Measurements from ENCODE around the gene NAT9.

NAT9 gene

DNA sequence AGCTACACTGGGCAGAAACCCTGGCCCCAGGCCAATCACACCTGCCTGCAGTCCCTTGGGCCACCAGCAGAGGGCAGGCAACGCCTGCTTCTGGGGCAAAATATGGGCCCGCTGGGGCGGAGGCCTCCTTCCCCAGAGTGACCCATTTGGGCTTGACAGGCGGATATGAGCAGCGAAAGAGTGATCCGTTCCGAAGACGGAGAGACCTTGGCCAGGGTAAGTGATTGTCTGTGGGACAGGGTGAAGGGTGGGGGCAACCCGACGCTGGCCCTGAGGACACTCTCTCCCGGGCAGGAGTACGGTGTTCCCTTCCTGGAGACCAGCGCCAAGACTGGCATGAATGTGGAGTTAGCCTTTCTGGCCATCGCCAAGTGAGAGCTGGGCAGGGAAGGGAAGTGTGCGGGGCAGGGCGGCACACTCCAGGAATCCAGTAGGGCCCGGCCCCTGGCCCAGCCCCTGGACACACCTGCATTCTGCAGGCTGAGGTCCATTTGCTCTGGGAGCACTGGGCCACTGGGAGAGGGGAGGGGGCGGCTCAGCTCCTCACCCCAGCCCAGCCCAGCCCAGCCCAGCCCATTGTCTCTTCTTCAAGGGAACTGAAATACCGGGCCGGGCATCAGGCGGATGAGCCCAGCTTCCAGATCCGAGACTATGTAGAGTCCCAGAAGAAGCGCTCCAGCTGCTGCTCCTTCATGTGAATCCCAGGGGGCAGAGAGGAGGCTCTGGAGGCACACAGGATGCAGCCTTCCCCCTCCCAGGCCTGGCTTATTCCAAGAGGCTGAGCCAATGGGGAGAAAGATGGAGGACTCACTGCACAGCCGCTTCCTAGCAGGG, 31.2 kb downstream of the NAT9 start:
- peak; percentile 23 for DNase-seq (ENCODE audit: low read depth)

DNA sequence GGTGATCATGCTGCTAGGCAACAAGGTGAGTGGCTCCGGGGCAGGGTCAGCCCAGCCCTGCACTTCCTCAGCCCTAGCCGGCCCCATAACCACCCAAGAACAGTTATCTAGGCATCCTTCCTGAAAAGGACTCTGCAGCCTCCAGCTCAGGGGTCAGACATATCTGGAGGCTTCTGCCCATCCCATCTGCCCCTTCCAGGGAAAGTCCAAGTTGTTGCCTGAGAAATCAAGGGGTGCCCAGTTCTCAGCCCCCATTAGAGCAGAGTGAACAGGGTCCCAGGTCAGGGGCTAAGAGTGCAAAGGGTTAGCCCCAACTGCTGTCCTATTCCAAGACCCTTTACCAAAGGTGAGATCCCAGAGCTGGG, 31.8 kb downstream of the NAT9 start:
- no peak for DNase-seq (ENCODE audit: low read depth)

DNA sequence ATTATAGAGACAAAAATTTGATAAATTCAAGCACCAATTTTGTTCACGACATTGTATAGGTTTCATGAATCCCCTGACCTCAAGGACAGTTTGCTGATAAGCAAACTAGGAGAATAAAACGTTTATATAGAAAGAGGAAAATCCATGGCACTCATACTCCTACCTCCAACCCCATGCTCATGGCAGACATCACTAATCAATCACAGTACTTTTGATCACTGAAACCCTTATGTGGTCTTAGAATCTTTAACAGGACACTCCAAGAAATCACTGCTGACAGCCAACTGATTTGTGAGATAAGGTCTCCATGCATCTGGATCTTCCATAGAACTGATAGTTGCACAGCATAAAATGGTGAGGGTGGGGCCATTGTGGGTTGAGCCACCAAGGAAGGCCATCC, 32.4 kb downstream of the NAT9 start:
- DNase-seq (ENCODE audit: low read depth), result no peak

DNA sequence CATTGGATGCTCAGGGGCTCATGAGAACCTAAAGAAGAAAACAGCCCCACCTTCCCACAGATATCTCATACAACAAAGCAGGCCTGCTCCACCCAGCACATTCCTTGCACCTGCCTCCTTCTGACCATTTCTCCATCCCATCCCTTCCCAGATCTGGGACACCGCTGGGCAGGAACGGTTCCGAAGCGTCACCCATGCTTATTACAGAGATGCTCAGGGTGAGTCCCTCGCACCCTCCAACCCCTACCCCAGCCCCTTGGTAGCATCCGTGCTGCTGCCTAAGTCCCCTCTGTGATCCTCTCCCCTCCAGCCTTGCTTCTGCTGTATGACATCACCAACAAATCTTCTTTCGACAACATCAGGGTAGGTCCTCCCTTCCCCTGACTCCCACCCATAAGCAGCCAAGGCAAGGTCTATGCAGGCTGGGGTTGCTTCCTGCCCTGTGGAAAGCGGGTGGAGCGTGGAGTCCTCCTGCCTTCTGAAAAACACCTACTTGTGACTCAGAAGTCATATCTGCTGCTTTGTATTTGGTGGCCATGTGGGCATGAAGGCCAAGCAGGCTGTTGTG, 33.1 kb downstream of the NAT9 start:
- DNase-seq (ENCODE audit: low read depth), result no peak

DNA sequence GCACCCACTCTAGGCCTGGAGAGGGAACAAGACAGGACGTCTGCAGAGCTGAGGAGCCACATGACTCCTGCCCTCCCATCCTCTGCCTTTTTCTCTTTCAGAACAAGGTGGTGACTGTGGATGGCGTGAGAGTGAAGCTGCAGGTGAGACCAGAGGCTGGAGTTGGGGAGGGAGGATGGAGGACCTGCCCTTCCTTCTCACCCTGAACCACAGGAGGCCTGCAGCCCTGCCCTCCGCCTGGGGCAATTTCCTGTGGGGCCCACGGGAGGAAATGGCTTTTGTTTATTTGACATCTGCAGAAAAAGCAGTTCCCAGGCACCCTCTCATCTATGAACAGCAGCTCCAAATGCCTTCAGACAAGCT, 34.0 kb downstream of the NAT9 start:
- DNase-seq (ENCODE audit: low read depth), result no peak

DNA sequence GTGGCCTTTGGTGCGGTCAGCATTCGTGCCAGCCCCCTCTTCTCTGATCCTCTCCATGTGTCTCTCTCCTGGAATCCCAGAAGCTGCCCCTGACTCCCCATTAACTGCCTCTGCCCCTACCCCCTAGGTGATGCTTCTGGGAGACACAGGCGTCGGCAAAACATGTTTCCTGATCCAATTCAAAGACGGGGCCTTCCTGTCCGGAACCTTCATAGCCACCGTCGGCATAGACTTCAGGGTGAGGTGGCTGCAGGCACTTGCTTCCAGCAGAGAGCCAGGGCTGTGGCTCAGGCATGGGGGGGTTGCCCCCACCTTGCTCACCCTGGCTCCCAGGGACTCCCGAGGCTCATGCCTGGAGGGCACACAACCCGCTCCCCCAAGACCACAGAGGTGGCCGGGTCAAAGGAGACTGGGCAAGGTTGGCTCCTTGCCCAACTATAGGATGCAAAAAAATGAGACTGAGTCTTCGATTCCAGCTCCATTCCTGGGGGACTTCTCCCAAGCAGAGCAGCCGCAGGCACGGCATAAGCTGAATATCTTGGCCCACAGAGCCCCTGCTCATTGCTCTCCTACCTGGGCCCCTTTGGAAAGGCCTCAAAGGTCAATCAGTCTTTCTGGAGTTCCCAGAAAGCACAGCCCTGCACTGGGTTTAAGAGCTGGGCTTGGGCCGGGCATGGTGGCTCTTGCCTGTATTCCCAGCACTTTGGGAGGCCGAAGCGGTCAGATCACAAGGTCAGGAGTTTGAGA, 35.3 kb downstream of the NAT9 start:
- DNase-seq (ENCODE audit: low read depth), result no peak

DNA sequence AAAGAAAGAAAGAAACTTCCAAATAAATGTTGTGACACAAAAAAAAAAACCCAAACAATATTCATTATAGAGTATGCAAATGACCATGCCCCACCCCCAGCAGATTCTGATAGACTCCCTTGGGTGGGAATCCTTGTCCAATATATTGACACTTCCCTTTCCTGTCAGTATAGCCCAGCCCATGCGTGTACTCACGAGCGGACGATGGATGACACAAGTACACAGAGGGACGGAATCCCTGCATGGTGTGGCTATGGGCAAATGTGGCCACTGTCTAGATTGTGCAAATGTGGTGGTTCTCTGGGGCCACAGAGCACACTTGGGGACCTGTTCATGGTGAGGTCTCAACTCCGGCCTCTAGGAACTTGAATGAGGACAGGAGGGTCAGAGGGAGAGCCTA, 36.0 kb downstream of the NAT9 start:
- DNase-seq (ENCODE audit: low read depth), result no peak

DNA sequence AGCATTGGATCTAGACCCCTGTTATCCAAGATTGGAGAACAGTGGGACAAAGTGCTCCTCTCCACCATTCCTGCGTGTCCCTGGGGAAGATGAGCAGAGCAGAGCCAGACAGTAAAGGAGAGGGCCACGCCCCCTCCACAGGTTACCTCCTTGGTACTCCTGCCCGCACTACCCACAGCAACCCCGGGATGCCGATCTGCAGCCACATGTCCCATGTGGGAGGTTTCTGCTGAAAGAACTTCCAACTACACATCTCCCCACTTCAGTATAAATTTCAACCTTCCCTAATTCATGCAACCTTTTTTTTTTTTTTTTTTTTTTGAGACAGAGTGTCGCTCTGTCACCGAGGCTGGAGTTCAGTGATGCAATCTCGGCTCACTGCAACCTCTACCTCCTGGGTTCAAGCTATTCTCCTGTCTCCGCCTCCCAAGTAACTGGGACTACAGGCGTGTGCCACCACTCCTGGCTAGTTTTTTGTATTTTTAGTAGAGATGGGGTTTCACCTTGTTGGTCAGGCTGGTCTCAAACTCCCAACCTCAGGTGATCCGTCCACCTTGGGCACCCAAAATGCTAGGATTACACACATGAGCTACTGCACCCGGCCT, 36.8 kb downstream of the NAT9 start:
- DNase-seq (ENCODE audit: low read depth), result no peak

DNA sequence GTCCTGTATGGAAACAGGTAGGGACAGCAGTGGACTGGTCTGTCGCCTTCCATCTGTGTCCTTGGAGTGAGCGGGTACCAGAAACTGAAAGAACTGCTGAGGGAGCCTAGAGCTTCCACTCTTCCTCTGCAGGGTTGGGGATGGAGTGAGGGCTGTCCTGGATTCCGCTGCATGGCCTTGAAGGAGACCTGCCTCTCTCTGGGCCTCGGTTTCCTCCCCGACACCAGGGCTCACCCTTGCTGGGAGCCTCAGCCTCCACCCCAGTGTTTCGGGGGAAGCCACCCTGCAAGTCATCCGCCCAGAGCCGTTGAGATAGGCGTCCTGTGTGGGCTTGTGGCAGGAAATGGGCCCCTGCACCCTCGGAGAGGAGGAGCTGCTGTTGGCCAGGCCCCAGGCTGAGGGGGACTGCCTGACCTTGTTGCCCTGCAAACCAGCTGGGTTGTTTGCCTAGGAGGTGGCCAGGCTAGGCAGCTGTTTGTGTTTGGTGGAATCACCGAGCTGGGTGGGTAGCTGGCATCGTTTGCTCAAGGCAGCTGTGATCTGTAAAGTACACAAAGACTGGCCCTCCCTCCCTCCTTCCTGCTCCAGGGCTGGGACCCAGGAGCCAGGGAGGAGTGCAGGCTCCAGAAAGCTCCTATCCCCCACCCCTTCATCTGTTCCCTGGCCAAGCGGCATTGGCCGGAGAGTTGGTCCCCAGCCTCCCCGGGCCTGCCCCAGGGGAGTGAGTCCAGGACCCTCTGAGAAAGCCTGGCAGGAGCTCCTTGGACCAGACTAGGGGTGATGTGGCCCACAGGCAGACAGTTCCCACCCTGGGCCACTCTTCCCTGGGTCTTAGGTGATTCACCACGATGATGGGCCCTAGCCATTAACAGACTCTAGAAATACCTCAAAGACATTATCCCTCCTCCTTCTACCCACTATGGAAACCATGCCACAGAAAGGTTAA, 37.8 kb downstream of the NAT9 start:
- DNase-seq (ENCODE audit: low read depth), result no peak

DNA sequence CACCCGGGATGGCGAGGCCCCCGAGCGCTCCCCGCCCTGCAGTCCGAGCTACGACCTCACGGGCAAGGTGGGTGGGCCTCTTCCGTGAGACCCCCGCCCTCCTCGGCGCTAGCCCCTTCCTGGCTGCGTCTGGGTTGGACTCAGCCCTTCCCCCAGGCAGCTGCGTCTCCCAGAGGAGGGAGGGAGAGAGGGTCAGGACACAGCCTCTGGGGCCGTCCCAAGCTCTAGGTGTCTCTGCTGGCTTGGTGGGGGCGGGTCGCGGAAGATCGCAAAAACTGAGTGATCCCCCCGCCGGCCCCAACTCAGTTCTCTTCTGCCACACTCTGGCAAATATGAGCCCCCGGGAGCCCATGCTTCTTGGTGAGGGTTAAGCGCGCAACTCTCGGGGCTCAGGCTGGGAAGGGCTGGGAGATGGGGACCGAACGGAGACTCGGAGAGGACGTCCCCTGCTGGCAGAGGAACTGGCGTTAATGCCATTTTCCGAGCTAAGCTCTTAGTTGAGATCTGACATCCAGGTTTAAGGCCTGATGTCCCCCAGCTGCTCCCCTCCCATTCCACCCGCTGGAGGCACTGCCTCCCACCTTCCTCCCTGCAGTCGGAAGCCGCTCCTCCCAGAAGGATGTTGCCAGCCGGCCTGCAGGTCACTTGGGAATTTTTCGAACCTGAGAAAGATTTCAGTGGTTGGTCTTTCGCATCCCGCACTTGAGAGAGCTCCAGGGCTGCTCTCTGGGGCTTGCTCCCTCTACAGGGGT, 38.7 kb downstream of the NAT9 start:
- DNase-seq (ENCODE audit: low read depth), result no peak

DNA sequence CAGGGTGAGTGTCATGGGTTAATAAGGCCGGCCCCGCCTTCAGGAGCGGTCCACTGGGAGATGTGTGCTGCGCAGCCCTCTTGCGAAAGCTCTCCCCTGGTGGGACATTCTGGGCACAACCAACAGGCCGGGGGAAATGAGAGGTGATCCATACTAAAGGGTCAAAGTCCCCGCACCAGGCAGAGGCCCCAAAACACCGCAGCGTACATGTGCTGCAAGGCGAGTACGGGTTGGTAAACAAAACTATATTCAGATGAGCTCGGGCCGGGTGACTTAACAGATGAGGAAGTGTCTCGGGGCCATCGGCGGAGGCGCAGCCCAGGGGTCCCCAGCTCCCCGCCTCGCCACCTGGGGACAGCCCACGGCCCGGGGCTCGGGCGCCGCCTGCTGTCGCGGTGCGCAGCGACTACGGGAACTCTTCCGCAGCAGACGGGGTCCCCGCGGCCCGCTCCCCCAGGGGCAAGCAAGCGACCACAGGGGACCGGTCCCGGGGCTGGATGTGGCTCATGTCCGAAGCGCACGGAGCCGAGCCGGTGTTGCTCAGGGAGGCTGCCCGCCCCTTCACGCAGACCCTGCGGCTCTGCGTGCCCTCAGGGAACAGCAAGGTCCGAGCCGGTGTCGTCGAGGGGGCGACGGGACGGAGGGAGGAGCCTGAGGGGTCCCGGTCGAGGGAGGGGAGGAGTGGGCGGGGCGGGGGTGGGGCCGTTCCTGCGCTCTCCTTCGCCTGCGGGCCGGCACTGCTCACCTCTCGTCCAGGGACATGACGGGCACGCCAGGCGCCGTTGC, 39.4 kb downstream of the NAT9 start, which contains the start of gene RAB37:
TSS of gene RAB37 (plus strand) at position 744 of the 786 bp plus-strand sequence. CDS start at position 761, 17 bp downstream.
- DNase-seq (ENCODE audit: low read depth), result no peak

DNA sequence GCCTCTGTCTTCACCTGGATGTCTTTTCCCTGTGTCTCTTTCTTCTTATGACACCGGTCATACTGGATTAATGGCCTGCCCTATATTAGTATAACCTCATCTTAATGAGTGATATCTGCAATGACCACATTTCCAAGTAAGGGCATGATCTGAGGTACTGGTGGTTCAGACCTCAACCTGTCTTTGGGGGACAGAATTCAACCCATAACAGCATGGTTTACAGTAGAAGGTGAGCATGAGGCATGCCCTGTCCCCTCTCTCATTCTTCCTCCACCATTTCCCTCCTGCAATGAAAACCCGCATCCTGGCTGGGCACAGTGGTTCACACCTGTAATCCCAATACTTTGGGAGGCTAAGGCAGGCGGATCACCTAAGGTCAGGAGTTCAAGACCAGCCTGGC, 41.9 kb downstream of the NAT9 start:
- no peak for DNase-seq (ENCODE audit: low read depth)

DNA sequence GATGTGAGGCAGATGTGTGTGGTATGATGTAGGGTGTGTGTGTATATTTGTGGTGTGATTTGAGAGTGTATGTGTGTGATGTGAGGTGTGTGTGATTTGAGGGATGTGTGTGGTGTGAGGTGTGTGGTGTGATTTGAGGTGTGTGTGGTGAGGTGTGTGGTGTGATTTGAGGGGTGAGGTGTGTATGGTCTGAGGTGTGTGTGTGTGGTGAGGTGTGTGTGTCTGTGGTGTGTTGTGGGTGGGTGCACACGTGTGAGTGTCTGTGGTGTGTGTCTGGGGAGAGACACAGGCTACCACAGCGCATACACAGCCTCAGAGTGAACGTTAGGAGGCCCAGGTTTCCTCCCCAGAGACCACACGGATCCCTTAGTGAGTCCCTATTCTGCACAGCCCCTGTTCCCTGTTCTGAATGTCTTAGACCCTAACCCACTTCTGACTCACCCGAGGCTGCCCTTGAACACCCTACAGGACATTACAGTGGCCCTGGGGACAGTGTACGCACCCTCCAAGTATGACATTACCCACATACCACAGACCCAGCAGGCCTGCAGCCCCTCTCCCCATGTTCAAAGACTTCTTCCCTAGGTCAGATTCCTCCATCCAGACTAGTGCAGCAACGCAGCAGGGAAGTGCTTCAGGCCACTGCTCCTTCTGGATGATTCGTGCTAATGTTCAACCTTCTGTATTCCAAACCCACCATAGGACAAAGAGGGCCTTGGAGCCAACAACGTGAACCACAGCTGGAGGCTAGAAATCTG, 42.6 kb downstream of the NAT9 start:
- no peak for DNase-seq (ENCODE audit: low read depth)

DNA sequence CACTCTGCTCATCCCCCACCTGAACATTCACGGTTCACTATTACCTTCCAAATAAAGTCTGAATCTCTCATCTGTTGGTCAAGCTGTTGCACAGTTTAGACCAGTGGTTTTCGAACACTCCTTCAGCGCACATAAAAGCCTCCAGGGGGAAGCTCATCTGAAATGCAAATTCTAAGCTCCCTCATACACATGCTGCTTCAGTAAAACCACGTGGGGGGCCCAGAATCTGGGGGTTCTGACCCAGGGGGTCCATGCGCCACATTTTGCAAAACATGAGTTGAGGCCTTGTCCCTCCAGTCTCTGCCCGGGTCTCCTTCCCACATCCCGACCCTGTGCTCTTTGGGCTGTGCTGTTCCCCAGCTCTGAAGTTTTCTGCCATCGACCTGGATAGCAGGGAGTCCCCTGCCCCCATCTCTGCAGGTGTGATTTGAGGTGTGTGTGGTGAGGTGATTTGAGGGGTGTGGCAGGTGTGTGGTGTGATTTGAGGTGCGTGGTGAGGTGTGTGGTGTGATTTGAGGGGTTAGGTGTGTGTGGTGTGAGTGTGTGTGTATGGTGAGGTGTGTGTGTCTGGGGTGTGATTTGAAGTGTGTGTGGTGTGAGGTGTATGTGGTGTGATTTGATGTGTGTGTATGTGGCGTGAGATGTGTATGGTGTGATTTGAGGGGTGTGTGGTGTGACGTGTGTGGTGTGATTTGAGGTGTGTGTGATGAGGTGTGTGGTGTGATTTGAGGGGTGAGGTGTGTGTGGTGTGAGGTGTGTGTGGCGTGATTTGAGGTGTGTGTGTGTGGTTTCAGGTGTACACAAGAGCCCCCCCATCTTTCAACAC, 43.9 kb downstream of the NAT9 start:
- no peak for DNase-seq (ENCODE audit: low read depth)

DNA sequence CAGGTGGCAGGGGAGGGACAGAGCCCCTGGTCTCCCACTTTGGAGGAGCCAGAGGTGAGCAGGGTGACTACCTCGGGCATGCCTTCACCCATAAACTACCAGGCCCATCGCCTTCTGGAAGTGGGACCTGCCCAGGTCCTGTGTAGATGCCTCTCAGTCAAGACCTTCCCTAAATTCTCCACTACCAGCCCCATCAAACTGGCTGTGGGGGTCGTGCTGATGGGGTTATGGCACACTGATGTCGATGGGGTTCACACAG, 44.9 kb downstream of the NAT9 start:
- no peak for DNase-seq (ENCODE audit: low read depth)

DNA sequence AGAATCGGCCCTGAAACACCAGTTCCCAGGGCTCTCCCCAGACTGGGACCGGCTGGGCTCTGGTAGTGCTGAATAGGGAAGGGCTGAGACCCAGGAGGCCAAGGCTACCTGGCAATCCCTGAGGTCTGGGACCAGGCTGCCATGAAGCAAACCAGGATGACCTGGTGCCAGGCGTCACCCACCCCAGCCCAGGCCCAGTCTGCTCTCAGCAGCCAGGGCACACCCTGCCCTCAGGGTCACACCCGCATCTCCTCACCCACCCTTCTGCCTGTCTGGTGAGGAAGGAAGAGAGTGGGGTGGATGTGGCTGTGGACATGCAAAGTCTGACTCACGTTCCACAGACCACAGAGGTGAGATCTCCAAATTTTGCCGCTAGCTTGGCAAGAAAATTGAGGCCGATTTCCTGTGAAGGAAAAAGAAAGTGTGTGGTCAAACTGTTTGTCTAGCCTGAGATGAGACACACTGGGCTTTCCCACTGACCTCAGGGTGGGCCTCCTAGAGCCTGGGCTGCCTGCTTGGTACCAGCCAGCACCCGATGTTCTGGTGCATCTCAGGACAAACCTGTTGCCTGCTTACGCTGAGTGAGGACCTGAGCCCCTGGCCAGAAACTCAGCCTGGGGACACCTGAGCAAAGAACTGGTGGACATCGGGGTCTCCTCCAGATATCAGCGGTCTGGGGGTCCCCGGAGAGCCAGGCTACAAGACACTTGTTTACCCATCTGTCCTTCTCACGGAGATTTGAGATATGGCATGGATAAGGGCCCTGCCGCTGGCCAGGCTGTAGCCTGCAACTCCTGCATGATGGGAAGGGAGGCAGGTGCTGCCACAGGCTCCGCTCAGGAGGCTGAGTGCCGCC, 45.4 kb downstream of the NAT9 start:
- no peak for DNase-seq (ENCODE audit: low read depth)

DNA sequence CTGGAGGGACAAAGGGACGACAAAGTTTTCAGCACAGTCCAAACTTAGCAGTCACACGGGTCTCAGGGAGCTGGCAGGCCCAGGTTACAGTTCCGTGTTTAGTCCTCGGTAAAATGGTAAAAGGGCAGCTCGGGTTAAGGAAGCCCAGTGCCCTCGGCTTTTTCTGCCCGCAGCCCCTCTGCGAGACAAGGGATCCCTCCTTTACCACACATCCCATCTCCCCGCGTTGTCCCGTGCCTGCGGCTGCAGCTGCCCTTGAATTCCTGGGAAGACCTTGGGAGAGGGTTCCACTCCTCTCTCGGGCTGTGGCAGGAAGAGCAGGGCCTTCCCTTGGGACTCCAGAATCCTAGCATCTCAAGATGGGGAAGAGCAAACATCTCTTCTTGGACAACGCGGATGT, 46.3 kb downstream of the NAT9 start:
- DNase-seq (ENCODE audit: low read depth), result no peak

DNA sequence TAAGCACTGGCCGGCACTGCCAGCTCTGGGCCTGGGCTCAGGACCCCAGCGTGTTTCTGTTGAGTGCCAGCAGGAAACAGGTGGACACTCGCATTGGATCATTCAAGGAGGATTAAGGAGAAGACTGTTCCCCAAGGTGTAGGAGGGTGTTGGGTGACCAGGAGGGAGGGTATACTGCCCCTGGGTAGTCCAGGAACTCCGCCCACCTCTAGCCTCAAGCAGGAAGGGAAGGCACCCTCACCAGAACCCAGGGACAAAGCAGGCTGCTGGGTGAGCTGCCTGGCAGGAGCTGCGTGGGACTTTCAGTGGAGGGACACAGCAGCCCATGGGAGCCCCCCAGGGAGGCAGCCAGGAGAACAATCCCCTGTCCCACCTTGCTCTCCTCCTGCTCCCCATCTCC, 46.8 kb downstream of the NAT9 start:
- no peak for DNase-seq (ENCODE audit: low read depth)
